Endothelial cell of umbilical vein (primary cell): ENCODE measurements around the gene PTGFRN. TPM values are rescaled to one million over a fixed set of nuclear protein-coding genes. Genes with fewer than 3 reads are reported as not detected.

Experiments
- BruUV-seq: library from RNA; stranded (reverse); fragments of 400-500 nt; replicated peaks from 2 replicates; lab custom pipeline; 2021; lab: Mats Ljungman, UMichigan
- CTCF ChIA-PET: fragments of 300-600, 350-600 bp; sonication (Branson Sonifier 250); formaldehyde crosslinking; loops from one replicate; lab custom pipeline; 2021; ENCODE audit warnings: antibody characterized with exemption, inconsistent platforms; lab: Charles Lee
- POLR2A ChIA-PET: fragments of 300-600, 350-600 bp; sonication (Branson Sonifier 250); formaldehyde crosslinking; loops from one replicate; lab custom pipeline; 2021; ENCODE audit warnings: antibody characterized with exemption, inconsistent platforms; lab: Charles Lee
- DNase-seq: peaks from one replicate; pipeline ENCODE4 v3.0.0-alpha.2; 2011; ENCODE audit warnings: low read depth, low spot score
- FAIRE-seq: peaks from 2 replicates; lab custom pipeline; 2011; peaks lifted over from hg19 to GRCh38; lab: Jason Lieb, UNC
- H2AFZ ChIP-seq: 2 replicates; pipeline ENCODE4 v1.6.0; 2012; ENCODE audit warnings: low read depth, low read length, control low read depth, inconsistent platforms
- H3K27ac ChIP-seq: 2 replicates; pipeline ENCODE4 v1.5.1; 2011; ENCODE audit warnings: low read depth, mild to moderate bottlenecking, control low read depth, low read length, moderate library complexity; ENCODE audit not compliant: insufficient read depth
- H3K27me3 ChIP-seq, 2 experiments: 2 replicates each; pipeline versions ENCODE4 v1.6.0 to v1.6.1; 2011; ENCODE audit warnings: low read length in 2 of 2, mixed read lengths in 1 of 2; ENCODE audit not compliant: control insufficient read depth in 2 of 2, insufficient read depth in 2 of 2
- H3K36me3 ChIP-seq, 2 experiments: 2 replicates in 1 of 2; 3 replicates in 1 of 2; pipeline ENCODE4 v1.5.1; 2011; ENCODE audit warnings: low read length in 2 of 2, mild to moderate bottlenecking in 1 of 2, moderate library complexity in 1 of 2; ENCODE audit not compliant: control insufficient read depth in 2 of 2, insufficient read depth in 2 of 2; ENCODE audit errors: extremely low read depth in 1 of 2
- H3K4me1 ChIP-seq: 3 replicates; pipeline ENCODE4 v1.5.1; 2011; ENCODE audit warnings: mild to moderate bottlenecking, low read length; ENCODE audit not compliant: control insufficient read depth, insufficient read depth; ENCODE audit errors: extremely low read depth
- H3K4me2 ChIP-seq: 2 replicates; pipeline ENCODE4 v1.6.1; 2011; ENCODE audit warnings: low read length, control low read depth, mixed read lengths; ENCODE audit not compliant: insufficient read depth
- H3K4me3 ChIP-seq, 3 experiments: fragments of 200-600 bp in 1 of 3; sonication (generic), shearing (Covaris generic) in 1 of 3; replicated peaks in 1 of 3; 2 replicates each; pipeline ENCODE4 v1.5.1; 2011 to 2016; ENCODE audit warnings: control low read depth in 3 of 3, low read length in 3 of 3, mild to moderate bottlenecking in 2 of 3, inconsistent platforms in 1 of 3, low read depth in 1 of 3, moderate library complexity in 1 of 3; ENCODE audit not compliant: insufficient read depth in 1 of 3
- H3K79me2 ChIP-seq: 2 replicates; pipeline ENCODE4 v1.6.0; 2012; ENCODE audit warnings: low read length, inconsistent platforms; ENCODE audit not compliant: control insufficient read depth, insufficient read depth
- H3K9ac ChIP-seq: replicated peaks from 2 replicates; pipeline ENCODE3; 2011; ENCODE audit warnings: low read length, control low read depth; ENCODE audit not compliant: insufficient read depth; ENCODE audit errors: extremely low read depth
- H3K9me1 ChIP-seq: replicated peaks from 3 replicates; pipeline ENCODE4 v1.6.0; 2011; ENCODE audit warnings: mild to moderate bottlenecking, low read length; ENCODE audit not compliant: control insufficient read depth, insufficient read depth; ENCODE audit errors: extremely low read depth
- H3K9me3 ChIP-seq: replicated peaks from 2 replicates; pipeline ENCODE4 v1.5.1; 2012; ENCODE audit warnings: low read length, inconsistent platforms; ENCODE audit not compliant: control insufficient read depth, insufficient read depth
- H4K20me1 ChIP-seq: replicated peaks from 2 replicates; pipeline ENCODE3; 2011; ENCODE audit warnings: mild to moderate bottlenecking, low read length; ENCODE audit not compliant: control insufficient read depth, insufficient read depth; ENCODE audit errors: extremely low read depth
- EZH2 ChIP-seq: IDR thresholded peaks from 2 replicates; pipeline ENCODE4 v1.6.1; 2012; ENCODE audit warnings: borderline replicate concordance, low read depth, mild to moderate bottlenecking, moderate library complexity, low read length, inconsistent platforms; ENCODE audit not compliant: severe bottlenecking
- FOS ChIP-seq: IDR thresholded peaks from 2 replicates; pipeline ENCODE4 v1.6.1; 2011; ENCODE audit warnings: mild to moderate bottlenecking, low read length, moderate library complexity, borderline replicate concordance; ENCODE audit not compliant: insufficient read depth
- GATA2 ChIP-seq: IDR thresholded peaks from 2 replicates; pipeline ENCODE4 v1.7.0; 2011; ENCODE audit warnings: low read depth, mild to moderate bottlenecking, moderate library complexity, mixed read lengths, low read length; ENCODE audit not compliant: insufficient read length, insufficient read depth
- JUN ChIP-seq: IDR thresholded peaks from 2 replicates; pipeline ENCODE4 v1.6.1; 2011; ENCODE audit warnings: borderline replicate concordance, low read depth; ENCODE audit not compliant: insufficient read length, insufficient read depth
- MAX ChIP-seq: IDR thresholded peaks from 2 replicates; pipeline ENCODE4 v1.6.1; 2011; ENCODE audit not compliant: insufficient read depth, insufficient read length
- MYC ChIP-seq: IDR thresholded peaks from one replicate; pipeline ENCODE4 v1.6.1; 2011; ENCODE audit warnings: mild to moderate bottlenecking, low read depth, low read length
- POLR2A ChIP-seq: IDR thresholded peaks from 2 replicates; pipeline ENCODE4 v1.6.1; 2012; ENCODE audit warnings: low read depth, mild to moderate bottlenecking, control low read depth, low read length
- POLR2AphosphoS5 ChIP-seq: IDR thresholded peaks from 2 replicates; pipeline ENCODE4 v1.6.1; 2012; ENCODE audit warnings: low read depth, mild to moderate bottlenecking, control low read depth, low read length, moderate library complexity; ENCODE audit not compliant: insufficient read depth
- dilution Hi-C: fragments of 300-500 bp; cut with MboI; formaldehyde crosslinking; loops from one replicate; pipeline ENCODE4 v1.15.0; 2019; ENCODE audit warnings: low sequenced_read_pairs; ENCODE audit not compliant: extremely low pct_ligation_motif_present
- intact Hi-C: fragments of 100-400 bp; cut with micrococcal nuclease; formaldehyde crosslinking; loops from one replicate; pipeline ENCODE4 v1.10.0; 2022
- polyA plus RNA-seq, 4 experiments: library from polyadenylated mRNA; depleted of rRNA in 3 of 4; stranded (reverse) in 3 of 4; unstranded in 1 of 4; fragments of >200 nt; gene quantifications; 2 replicates each; pipeline versions ENCODE4 v1.2.1 to v1.2.3, GENCODE V29; 2011 to 2012; ENCODE audit warnings: missing spikeins in 1 of 4
- total RNA-seq: library from RNA; stranded (reverse); gene quantifications from 2 replicates; pipeline ENCODE4 v1.2.3, GENCODE V29; 2021
- TF ChIP-seq, protein P1 (sequence below), 2 donors: IDR thresholded peaks; 1 replicate in 1 of 2; 2 replicates in 1 of 2; pipeline ENCODE4 v1.5.1; 2011; ENCODE audit warnings: low read length in 2 of 2, mild to moderate bottlenecking in 2 of 2, moderate library complexity in 2 of 2, control low read depth in 1 of 2, inconsistent platforms in 1 of 2, low read depth in 1 of 2; ENCODE audit not compliant: insufficient read depth in 1 of 2; ENCODE audit errors: extremely low read depth in 1 of 2

PTGFRN gene
- total and polyA plus RNA-seq, 2 donors (not counting 3 experiments of a cell fraction or from before 2014, with no cell fraction given) = 39.6 to 60.7 TPM

DNA sequence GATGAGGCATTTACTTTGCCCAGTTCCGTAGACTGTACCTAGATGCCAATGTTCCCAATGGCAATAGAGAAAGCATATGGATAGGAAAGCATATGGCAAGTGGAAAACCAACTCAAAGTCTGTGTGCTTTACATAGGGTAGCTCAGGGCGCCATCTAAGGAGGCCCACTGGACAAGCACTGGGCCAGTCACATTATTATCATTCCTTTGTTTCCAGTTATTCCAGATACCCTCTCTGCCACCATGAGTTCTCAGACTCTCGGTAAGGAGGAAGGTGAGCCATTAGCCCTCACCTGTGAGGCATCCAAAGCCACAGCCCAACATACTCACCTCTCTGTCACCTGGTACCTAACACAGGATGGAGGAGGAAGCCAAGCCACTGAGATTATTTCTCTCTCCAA, 101.6 kb downstream of the PTGFRN start:
- H3K4me3 ChIP-seq = no peak overlapping the region
- H3K36me3 ChIP-seq = no peaks in the 10 kb centered on the region
- no TSS peak for BruUV-seq
- POLR2A ChIA-PET = no interaction called here
- dilution Hi-C loops (no loop called here), intact Hi-C loops (no loop called here)
- FAIRE-seq = no peak
- no peak overlapping the region for H3K27ac ChIP-seq
- CTCF ChIA-PET = interaction anchor here (1.1 kb wide), 1 partner anchor 49 kb away, joined by 3 read pairs; the partner anchor contains the start of gene TTF2
- H3K4me1 ChIP-seq = no peaks in the 10 kb centered on the region
- H2AFZ ChIP-seq = no peak overlapping the region
- no peaks in the 10 kb centered on the region for H3K9me3 ChIP-seq
- H3K27me3 ChIP-seq = no peaks in the 10 kb centered on the region
- no peak overlapping the region for H3K9ac ChIP-seq
- no peaks in the 10 kb centered on the region for H3K79me2 ChIP-seq
- TF ChIP-seq MAX = no peak
- no peak for TF ChIP-seq MYC
- TF ChIP-seq, protein P1, sequence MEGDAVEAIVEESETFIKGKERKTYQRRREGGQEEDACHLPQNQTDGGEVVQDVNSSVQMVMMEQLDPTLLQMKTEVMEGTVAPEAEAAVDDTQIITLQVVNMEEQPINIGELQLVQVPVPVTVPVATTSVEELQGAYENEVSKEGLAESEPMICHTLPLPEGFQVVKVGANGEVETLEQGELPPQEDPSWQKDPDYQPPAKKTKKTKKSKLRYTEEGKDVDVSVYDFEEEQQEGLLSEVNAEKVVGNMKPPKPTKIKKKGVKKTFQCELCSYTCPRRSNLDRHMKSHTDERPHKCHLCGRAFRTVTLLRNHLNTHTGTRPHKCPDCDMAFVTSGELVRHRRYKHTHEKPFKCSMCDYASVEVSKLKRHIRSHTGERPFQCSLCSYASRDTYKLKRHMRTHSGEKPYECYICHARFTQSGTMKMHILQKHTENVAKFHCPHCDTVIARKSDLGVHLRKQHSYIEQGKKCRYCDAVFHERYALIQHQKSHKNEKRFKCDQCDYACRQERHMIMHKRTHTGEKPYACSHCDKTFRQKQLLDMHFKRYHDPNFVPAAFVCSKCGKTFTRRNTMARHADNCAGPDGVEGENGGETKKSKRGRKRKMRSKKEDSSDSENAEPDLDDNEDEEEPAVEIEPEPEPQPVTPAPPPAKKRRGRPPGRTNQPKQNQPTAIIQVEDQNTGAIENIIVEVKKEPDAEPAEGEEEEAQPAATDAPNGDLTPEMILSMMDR (IDR thresholded peaks at IDR 0.05; ENCODE audit: extremely low read depth in 1 of 2, insufficient read depth in 1 of 2, low read depth in 1 of 2, low read length in 2 of 2) = no peak
- no peak for TF ChIP-seq FOS
- TF ChIP-seq POLR2A = no peak
- no peak for TF ChIP-seq JUN
- TF ChIP-seq EZH2 = no peak
- no peak for TF ChIP-seq GATA2
- TF ChIP-seq POLR2AphosphoS5 = no peak
- no peak for DNase-seq
- H3K9me1 ChIP-seq = no peaks in the 10 kb centered on the region
- H3K4me2 ChIP-seq = no peak overlapping the region
- H4K20me1 ChIP-seq = no peaks in the 10 kb centered on the region
